Measurements from ENCODE around the gene ACTN3.

The ACTN3 gene

GRCh38 chr11:66546368-66546965 lies at the start of gene ACTN3:
Gene ACTN3 (plus strand): TSS chr11:66546903. CDS start chr11:66546938, 35 bp downstream.
- TF ChIP-seq CTCF (IDR thresholded peaks at IDR 0.05; ENCODE audit: low read depth, low read length, missing control alignments) = no peak
- H3K4me3 ChIP-seq (ENCODE audit: low read depth, low read length) = peak within 1 kb of the TSS; percentile 89
- no peak for DNase-seq (ENCODE audit: low read depth)

- TF ChIP-seq CTCF (IDR thresholded peaks at IDR 0.05; ENCODE audit: low read depth, low read length, missing control alignments) = no peak
- no peak overlapping the region for H3K4me3 ChIP-seq (ENCODE audit: low read depth, low read length)
- no peak for DNase-seq (ENCODE audit: low read depth)
These were observed 49.5 kb upstream of the ACTN3 start for GRCh38 chr11:66497206-66497605.

- no peak overlapping the region for H3K4me3 ChIP-seq (ENCODE audit: low read depth, low read length)
- no peak for DNase-seq (ENCODE audit: low read depth)
- no peak for TF ChIP-seq CTCF (IDR thresholded peaks at IDR 0.05; ENCODE audit: low read depth, low read length, missing control alignments)
These were observed 48.2 kb upstream of the ACTN3 start for GRCh38 chr11:66498506-66498905.

- H3K4me3 ChIP-seq (ENCODE audit: low read depth, low read length) = no peak overlapping the region
- TF ChIP-seq CTCF (IDR thresholded peaks at IDR 0.05; ENCODE audit: low read depth, low read length, missing control alignments) = no peak
- DNase-seq (ENCODE audit: low read depth) = no peak
These were observed 41.4 kb upstream of the ACTN3 start for GRCh38 chr11:66505276-66505816.

- no peak for TF ChIP-seq CTCF (IDR thresholded peaks at IDR 0.05; ENCODE audit: low read depth, low read length, missing control alignments)
- no peak overlapping the region for H3K4me3 ChIP-seq (ENCODE audit: low read depth, low read length)
- no peak for DNase-seq (ENCODE audit: low read depth)
These were observed 37.6 kb upstream of the ACTN3 start for GRCh38 chr11:66509131-66509561.

GRCh38 chr11:66510271-66510989 lies 36.3 kb upstream of the ACTN3 start, which contains the start of gene BBS1:
Gene BBS1 (plus strand): TSS chr11:66510635. CDS start chr11:66510660, 25 bp downstream.
- DNase-seq (ENCODE audit: low read depth) = peak; percentile 8
- H3K4me3 ChIP-seq (ENCODE audit: low read depth, low read length) = peak within 1 kb of the TSS; percentile 81
- TF ChIP-seq CTCF (IDR thresholded peaks at IDR 0.05; ENCODE audit: low read depth, low read length, missing control alignments) = no peak

Measured in GM12864 (cell line).